WTC11 (cell line): ENCODE measurements around the gene SERPIND1. TPM values are rescaled to one million over a fixed set of nuclear protein-coding genes. Genes with fewer than 3 reads are reported as not detected.

Source experiments
- ATAC-seq: fragments of 200-7000 bp; cut with Tn5 transposase; 2 replicates; pipeline ENCODE4 v1.10.0; 2021; ENCODE audit warnings: mild to moderate bottlenecking, moderate library complexity
- CTCF ChIA-PET: fragments of 300-600 bp; sonication (Branson Sonifier 250); formaldehyde crosslinking; loops from one replicate; lab custom pipeline; 2021; ENCODE audit warnings: antibody characterized with exemption; lab: Charles Lee
- POLR2A ChIA-PET: fragments of 350-600 bp; sonication (Branson Sonifier 250); formaldehyde crosslinking; loops from one replicate; lab custom pipeline; 2021; ENCODE audit warnings: antibody characterized with exemption; lab: Charles Lee
- DNase-seq: peaks from one replicate; pipeline ENCODE4 v3.0.0; 2021; ENCODE audit warnings: low spot score
- H3K27ac Mint-ChIP-seq: 2 replicates; pipeline ENCODE4 v1.8.0; 2021; ENCODE audit warnings: mixed read lengths
- H3K27me3 Mint-ChIP-seq: 2 replicates; pipeline ENCODE4 v1.8.0; 2021; ENCODE audit warnings: low read depth, mild to moderate bottlenecking, moderate library complexity, mixed read lengths
- H3K36me3 Mint-ChIP-seq: 2 replicates; pipeline ENCODE4 v1.8.0; 2021; ENCODE audit warnings: mixed read lengths
- H3K4me1 Mint-ChIP-seq: 2 replicates; pipeline ENCODE4 v1.8.0; 2022; ENCODE audit warnings: mixed read lengths
- H3K4me3 Mint-ChIP-seq: 2 replicates; pipeline ENCODE4 v1.8.0; 2021; ENCODE audit warnings: mild to moderate bottlenecking, moderate library complexity, mixed read lengths
- H3K9me3 Mint-ChIP-seq: 2 replicates; pipeline ENCODE4 v1.8.0; 2021; ENCODE audit warnings: mixed read lengths
- ATF1 ChIP-seq: sonication (generic); formaldehyde crosslinking; IDR thresholded peaks from 2 replicates; pipeline ENCODE4 v1.8.1; 2023; ENCODE audit warnings: mild to moderate bottlenecking, moderate library complexity, missing genetic modification reagents
- ELF4 ChIP-seq: sonication (generic); formaldehyde crosslinking; IDR thresholded peaks from 2 replicates; pipeline ENCODE4 v1.8.1; 2022; ENCODE audit warnings: low read depth, mild to moderate bottlenecking, moderate library complexity, missing genetic modification reagents
- MXD4 ChIP-seq: fragments of 250-450 bp; sonication (Bioruptor Pico); IDR thresholded peaks from 2 replicates; pipeline ENCODE4 v1.8.0; 2021; ENCODE audit warnings: mild to moderate bottlenecking, moderate library complexity, borderline replicate concordance
- MYBL2 ChIP-seq: sonication (generic); formaldehyde crosslinking; IDR thresholded peaks from 2 replicates; pipeline ENCODE4 v1.8.1; 2023; ENCODE audit warnings: mild to moderate bottlenecking, moderate library complexity, missing genetic modification reagents
- NFYB ChIP-seq: sonication (generic); formaldehyde crosslinking; conservative IDR thresholded peaks from 2 replicates; pipeline ENCODE4 v1.8.0; 2022; ENCODE audit warnings: low read depth, missing genetic modification reagents
- NR1H2 ChIP-seq: sonication (generic); formaldehyde crosslinking; IDR thresholded peaks from 2 replicates; pipeline ENCODE4 v1.9.0; 2021; ENCODE audit warnings: mild to moderate bottlenecking, moderate library complexity, missing genetic modification reagents
- NR2C2 ChIP-seq: sonication (generic); formaldehyde crosslinking; IDR thresholded peaks from 2 replicates; pipeline ENCODE4 v1.8.0; 2022; ENCODE audit warnings: mild to moderate bottlenecking, missing genetic modification reagents
- RELA ChIP-seq: sonication (generic); formaldehyde crosslinking; IDR thresholded peaks from 2 replicates; pipeline ENCODE4 v1.8.1; 2022; ENCODE audit warnings: missing genetic modification reagents, mild to moderate bottlenecking, borderline replicate concordance
- RORB ChIP-seq: fragments of 250-450 bp; sonication (Bioruptor Pico); IDR thresholded peaks from 2 replicates; pipeline ENCODE4 v1.9.0; 2021; ENCODE audit warnings: mild to moderate bottlenecking
- ZNF671 ChIP-seq: fragments of 250-450 bp; sonication (Bioruptor Pico); IDR thresholded peaks from 2 replicates; pipeline ENCODE4 v1.8.0; 2021; ENCODE audit warnings: mild to moderate bottlenecking
- total RNA-seq: library from RNA; stranded (reverse); gene quantifications from 3 replicates; pipeline ENCODE4 v1.2.3, GENCODE V29; 2021
- TF ChIP-seq, protein P1 (sequence below): sonication (generic); formaldehyde crosslinking; IDR thresholded peaks from 2 replicates; pipeline ENCODE4 v1.8.1; 2022; ENCODE audit warnings: low read depth, missing genetic modification reagents, borderline replicate concordance
- TF ChIP-seq, protein P2 (sequence below): fragments of 250-450 bp; sonication (Bioruptor Pico); IDR thresholded peaks from 2 replicates; pipeline ENCODE4 v1.8.0; 2021; ENCODE audit warnings: mild to moderate bottlenecking
- TF ChIP-seq, protein P3 (sequence below): fragments of 250-450 bp; sonication (Bioruptor Pico); conservative IDR thresholded peaks from 2 replicates; pipeline ENCODE4 v1.9.0; 2021; ENCODE audit warnings: mild to moderate bottlenecking
- TF ChIP-seq, protein P4 (sequence below): sonication (generic); formaldehyde crosslinking; conservative IDR thresholded peaks from 2 replicates; pipeline ENCODE4 v1.8.1; 2023; ENCODE audit warnings: mild to moderate bottlenecking, low read depth, missing genetic modification reagents, moderate library complexity
- TF ChIP-seq, protein P5 (sequence below): sonication (generic); formaldehyde crosslinking; IDR thresholded peaks from 2 replicates; pipeline ENCODE4 v1.8.0; 2022; ENCODE audit warnings: mild to moderate bottlenecking, missing genetic modification reagents
- TF ChIP-seq, protein P6 (sequence below): fragments of 200-600 bp; IDR thresholded peaks from 2 replicates; pipeline ENCODE4 v1.8.0; 2022; ENCODE audit warnings: antibody characterized with exemption
- TF ChIP-seq, protein P7 (sequence below): fragments of 250-450 bp; sonication (Bioruptor Pico); IDR thresholded peaks from 2 replicates; pipeline ENCODE4 v2.1.2; 2022; ENCODE audit warnings: mild to moderate bottlenecking, moderate library complexity
- TF ChIP-seq, protein P8 (sequence below): fragments of 250-450 bp; sonication (Bioruptor Pico); IDR thresholded peaks from 2 replicates; pipeline ENCODE4 v1.9.0; 2021; ENCODE audit warnings: moderate library complexity, mild to moderate bottlenecking, inconsistent platforms, borderline replicate concordance

SERPIND1 gene
- total RNA-seq, 1 experiment from 2014 or later, result 0.22 TPM

DNA sequence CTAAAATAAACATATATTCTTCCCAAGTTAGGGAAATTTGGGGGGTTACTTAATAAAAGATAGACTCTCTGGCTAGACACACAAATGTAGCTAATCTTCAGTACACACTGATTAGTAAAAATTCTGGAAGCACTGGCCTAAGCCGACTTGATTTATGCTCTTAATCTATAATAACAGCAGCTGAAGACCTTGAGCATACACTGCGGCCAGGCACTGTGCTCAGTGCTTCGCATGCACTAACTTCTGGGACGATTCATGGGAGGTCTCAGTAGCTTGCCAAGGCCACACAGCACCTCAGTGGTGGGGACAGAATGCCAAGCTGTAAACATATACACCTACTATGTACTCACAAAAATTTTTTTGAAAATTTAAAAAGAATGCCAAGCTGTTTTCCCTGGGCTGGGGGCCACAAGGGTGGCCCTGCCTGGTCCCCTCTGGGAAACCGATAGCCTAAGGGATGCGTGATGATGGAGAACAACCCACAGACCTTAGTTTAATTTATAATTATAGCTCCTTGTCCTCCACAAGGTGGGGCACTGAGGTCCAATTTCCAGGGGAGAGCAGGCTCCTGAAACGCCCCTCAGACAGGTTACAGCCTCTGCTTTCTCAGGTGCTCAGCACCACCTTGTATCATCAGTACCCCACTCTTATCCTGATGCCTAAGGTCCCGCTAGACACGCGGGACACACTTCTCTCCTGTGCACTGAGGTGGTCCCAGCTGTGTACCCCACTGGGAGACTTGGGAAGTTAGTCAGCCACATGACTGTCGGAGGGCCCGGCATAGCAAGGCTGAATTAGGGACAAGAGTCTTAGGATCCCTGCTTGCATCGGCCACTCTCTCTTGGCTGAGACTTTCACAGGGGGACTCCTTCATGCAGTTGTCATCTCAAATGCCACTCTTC is 20.1 kb downstream of the SERPIND1 start (continued):
- TF ChIP-seq, protein P1, sequence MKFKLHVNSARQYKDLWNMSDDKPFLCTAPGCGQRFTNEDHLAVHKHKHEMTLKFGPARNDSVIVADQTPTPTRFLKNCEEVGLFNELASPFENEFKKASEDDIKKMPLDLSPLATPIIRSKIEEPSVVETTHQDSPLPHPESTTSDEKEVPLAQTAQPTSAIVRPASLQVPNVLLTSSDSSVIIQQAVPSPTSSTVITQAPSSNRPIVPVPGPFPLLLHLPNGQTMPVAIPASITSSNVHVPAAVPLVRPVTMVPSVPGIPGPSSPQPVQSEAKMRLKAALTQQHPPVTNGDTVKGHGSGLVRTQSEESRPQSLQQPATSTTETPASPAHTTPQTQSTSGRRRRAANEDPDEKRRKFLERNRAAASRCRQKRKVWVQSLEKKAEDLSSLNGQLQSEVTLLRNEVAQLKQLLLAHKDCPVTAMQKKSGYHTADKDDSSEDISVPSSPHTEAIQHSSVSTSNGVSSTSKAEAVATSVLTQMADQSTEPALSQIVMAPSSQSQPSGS, result no peak
- no peak for TF ChIP-seq MYBL2 (CRISPR knock-in tag)

DNA sequence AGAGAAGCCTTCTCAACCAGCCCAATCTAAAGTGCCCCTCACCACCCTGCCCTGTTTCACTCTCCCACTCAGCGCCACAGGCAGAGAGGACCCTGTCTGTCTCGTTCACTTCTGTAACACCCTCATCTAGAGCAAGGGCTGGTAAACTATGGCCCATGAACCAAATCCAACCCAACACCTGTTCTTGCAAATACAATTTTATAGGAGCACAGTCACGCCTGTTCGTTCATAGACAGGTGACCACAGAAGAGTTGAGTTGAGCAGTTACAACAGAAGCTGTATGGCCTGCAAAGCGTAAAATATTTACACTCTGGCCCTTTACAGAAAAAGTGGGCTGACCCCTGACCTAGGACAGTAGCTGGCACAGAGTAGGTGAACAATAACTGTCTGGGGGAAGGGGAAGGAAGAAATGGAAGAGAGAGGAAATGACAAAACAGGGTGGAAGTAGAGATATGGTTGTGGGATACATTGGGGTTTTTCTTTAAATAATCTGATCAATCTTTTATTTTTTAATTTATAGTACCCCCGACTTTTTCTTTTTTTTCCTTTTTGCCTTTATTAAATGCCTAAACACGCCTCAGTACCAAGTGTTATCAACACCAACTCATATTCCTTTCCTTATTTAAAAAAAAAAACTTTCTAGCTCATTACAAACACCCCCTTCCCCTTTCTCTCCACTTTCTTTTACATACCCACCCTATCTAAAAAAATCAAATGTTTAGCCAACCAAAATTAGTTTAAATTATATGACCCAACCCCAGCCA is 20.9 kb downstream of the SERPIND1 start:
- ATAC-seq, result no peak
- Mint-ChIP-seq H3K27ac (no peak overlapping the region), H3K9me3 (no peaks in the 10 kb centered on the region), H3K27me3 (no peaks in the 10 kb centered on the region), H3K4me3 (no peak overlapping the region), H3K36me3 (peaks cover 15% of the 10 kb centered on the region)
- ChIA-PET CTCF (interaction anchor here (1.0 to 2.4 kb wide), 5 partner anchors 9 to 226 kb away, joined by 3 to 28 read pairs (median 8); no protein-coding TSS in a partner anchor), POLR2A (no interaction called here)
- no peak for DNase-seq
- TF ChIP-seq, protein P2, sequence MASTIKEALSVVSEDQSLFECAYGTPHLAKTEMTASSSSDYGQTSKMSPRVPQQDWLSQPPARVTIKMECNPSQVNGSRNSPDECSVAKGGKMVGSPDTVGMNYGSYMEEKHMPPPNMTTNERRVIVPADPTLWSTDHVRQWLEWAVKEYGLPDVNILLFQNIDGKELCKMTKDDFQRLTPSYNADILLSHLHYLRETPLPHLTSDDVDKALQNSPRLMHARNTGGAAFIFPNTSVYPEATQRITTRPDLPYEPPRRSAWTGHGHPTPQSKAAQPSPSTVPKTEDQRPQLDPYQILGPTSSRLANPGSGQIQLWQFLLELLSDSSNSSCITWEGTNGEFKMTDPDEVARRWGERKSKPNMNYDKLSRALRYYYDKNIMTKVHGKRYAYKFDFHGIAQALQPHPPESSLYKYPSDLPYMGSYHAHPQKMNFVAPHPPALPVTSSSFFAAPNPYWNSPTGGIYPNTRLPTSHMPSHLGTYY (CRISPR knock-in tag), result no peak
- no peak for TF ChIP-seq ZNF671
- TF ChIP-seq, protein P3, sequence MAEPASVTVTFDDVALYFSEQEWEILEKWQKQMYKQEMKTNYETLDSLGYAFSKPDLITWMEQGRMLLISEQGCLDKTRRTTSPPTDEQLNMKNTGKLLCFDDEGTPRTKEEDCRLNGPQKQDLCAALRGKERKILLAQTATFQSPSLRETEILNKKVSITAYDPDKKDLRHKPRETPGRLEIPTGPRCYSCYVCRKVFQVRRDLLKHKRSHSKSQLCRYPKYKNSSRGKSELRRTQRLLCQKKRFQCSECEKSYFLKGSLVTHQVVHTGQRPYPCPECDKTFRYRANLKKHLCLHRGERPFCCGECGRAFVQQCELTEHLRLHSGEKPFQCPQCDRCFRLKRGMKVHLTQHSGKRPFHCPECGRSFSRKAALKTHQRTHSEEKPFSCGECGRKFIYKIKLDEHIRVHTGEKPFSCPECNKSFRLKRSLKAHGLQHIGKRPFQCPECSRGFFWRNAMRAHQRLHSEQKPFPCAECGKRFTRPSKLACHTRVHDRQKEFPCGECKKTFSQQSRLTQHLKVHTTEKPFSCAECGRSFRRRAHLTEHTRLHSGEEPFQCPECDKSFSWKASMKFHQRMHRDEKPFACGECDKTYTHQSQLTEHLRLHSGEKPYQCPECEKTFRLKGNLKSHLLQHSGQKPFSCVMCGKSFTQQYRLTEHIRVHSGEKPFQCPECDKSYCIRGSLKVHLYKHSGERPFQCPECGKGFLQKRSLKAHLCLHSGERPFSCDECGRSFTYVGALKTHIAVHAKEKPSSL, result no peak
- TF ChIP-seq, protein P4, sequence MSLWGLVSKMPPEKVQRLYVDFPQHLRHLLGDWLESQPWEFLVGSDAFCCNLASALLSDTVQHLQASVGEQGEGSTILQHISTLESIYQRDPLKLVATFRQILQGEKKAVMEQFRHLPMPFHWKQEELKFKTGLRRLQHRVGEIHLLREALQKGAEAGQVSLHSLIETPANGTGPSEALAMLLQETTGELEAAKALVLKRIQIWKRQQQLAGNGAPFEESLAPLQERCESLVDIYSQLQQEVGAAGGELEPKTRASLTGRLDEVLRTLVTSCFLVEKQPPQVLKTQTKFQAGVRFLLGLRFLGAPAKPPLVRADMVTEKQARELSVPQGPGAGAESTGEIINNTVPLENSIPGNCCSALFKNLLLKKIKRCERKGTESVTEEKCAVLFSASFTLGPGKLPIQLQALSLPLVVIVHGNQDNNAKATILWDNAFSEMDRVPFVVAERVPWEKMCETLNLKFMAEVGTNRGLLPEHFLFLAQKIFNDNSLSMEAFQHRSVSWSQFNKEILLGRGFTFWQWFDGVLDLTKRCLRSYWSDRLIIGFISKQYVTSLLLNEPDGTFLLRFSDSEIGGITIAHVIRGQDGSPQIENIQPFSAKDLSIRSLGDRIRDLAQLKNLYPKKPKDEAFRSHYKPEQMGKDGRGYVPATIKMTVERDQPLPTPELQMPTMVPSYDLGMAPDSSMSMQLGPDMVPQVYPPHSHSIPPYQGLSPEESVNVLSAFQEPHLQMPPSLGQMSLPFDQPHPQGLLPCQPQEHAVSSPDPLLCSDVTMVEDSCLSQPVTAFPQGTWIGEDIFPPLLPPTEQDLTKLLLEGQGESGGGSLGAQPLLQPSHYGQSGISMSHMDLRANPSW (CRISPR knock-in tag), result no peak
- TF ChIP-seq, all 79 proteins: peak for 0
- H3K4me1 Mint-ChIP-seq, result no peaks in the 10 kb centered on the region

DNA sequence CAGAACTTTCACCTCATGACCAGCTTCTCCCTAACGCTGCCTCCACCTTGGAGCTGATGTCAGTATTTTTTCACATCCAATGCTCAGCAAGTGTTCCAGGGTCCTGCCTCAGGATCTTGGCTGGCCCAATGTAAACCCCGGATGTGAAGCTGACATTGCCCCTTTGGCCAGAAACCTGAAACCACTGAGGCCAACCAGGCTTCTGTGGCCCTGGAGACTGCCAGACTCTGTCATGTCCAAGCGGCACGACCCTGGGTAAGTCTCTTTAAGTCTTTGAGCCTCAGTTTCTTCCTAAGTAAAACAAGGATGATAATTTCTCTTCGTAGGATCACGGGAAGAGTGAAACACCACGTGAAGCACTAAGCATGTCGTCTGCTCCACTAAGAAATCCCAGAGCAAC is 22.8 kb downstream of the SERPIND1 start:
- ChIA-PET CTCF (no interaction called here), POLR2A (no interaction called here)
- no peaks in the 10 kb centered on the region for H3K9me3 Mint-ChIP-seq
- H3K27me3 Mint-ChIP-seq, result no peaks in the 10 kb centered on the region
- no peak for DNase-seq
- no peak overlapping the region for H3K4me3 Mint-ChIP-seq
- H3K36me3 Mint-ChIP-seq, result peaks cover 16% of the 10 kb centered on the region
- ATAC-seq, result no peak
- H3K27ac Mint-ChIP-seq, result no peak overlapping the region
- no peaks in the 10 kb centered on the region for H3K4me1 Mint-ChIP-seq
- TF ChIP-seq, protein P5, sequence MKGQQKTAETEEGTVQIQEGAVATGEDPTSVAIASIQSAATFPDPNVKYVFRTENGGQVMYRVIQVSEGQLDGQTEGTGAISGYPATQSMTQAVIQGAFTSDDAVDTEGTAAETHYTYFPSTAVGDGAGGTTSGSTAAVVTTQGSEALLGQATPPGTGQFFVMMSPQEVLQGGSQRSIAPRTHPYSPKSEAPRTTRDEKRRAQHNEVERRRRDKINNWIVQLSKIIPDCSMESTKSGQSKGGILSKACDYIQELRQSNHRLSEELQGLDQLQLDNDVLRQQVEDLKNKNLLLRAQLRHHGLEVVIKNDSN (CRISPR knock-in tag), result no peak
- TF ChIP-seq, protein P6, sequence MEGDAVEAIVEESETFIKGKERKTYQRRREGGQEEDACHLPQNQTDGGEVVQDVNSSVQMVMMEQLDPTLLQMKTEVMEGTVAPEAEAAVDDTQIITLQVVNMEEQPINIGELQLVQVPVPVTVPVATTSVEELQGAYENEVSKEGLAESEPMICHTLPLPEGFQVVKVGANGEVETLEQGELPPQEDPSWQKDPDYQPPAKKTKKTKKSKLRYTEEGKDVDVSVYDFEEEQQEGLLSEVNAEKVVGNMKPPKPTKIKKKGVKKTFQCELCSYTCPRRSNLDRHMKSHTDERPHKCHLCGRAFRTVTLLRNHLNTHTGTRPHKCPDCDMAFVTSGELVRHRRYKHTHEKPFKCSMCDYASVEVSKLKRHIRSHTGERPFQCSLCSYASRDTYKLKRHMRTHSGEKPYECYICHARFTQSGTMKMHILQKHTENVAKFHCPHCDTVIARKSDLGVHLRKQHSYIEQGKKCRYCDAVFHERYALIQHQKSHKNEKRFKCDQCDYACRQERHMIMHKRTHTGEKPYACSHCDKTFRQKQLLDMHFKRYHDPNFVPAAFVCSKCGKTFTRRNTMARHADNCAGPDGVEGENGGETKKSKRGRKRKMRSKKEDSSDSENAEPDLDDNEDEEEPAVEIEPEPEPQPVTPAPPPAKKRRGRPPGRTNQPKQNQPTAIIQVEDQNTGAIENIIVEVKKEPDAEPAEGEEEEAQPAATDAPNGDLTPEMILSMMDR, result no peak
- TF ChIP-seq RELA, result no peak
- TF ChIP-seq NR1H2 (CRISPR knock-in tag), result no peak
- TF ChIP-seq ATF1, result no peak
- no peak for TF ChIP-seq MXD4
- no peak for TF ChIP-seq RORB
- TF ChIP-seq NFYB (CRISPR knock-in tag), result no peak
- no peak for TF ChIP-seq ELF4 (CRISPR knock-in tag)
- TF ChIP-seq, protein P7, sequence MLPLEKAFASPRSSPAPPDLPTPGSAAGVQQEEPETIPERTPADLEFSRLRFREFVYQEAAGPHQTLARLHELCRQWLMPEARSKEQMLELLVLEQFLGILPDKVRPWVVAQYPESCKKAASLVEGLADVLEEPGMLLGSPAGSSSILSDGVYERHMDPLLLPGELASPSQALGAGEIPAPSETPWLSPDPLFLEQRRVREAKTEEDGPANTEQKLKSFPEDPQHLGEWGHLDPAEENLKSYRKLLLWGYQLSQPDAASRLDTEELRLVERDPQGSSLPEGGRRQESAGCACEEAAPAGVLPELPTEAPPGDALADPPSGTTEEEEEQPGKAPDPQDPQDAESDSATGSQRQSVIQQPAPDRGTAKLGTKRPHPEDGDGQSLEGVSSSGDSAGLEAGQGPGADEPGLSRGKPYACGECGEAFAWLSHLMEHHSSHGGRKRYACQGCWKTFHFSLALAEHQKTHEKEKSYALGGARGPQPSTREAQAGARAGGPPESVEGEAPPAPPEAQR (CRISPR knock-in tag), result no peak
- TF ChIP-seq, protein P8, sequence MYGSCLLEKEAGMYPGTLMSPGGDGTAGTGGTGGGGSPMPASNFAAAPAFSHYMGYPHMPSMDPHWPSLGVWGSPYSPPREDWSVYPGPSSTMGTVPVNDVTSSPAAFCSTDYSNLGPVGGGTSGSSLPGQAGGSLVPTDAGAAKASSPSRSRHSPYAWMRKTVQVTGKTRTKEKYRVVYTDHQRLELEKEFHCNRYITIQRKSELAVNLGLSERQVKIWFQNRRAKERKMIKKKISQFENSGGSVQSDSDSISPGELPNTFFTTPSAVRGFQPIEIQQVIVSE (CRISPR knock-in tag), result no peak
- TF ChIP-seq NR2C2 (CRISPR knock-in tag), result no peak
